Hepatocyte (in vitro differentiated cells): ENCODE data around the gene HMMR.

ENCODE experiments used
- EZH2 ChIP-seq: fragments of 200-600 bp; sonication (generic); IDR thresholded peaks from 2 replicates; pipeline ENCODE4 v1.6.1; 2016; ENCODE audit warnings: antibody characterized with exemption, mild to moderate bottlenecking, borderline replicate concordance
- EZH2phosphoT487 ChIP-seq: fragments of 200-600 bp; sonication (generic); IDR thresholded peaks from one replicate; pipeline ENCODE4 v1.6.1; 2018; ENCODE audit warnings: antibody characterized with exemption, mild to moderate bottlenecking, low read depth, moderate library complexity; ENCODE audit not compliant: unreplicated experiment, severe bottlenecking
- TF ChIP-seq, protein P1 (sequence below): fragments of 200-600 bp; sonication (generic); IDR thresholded peaks from 2 replicates; pipeline ENCODE4 v1.5.1; 2016; ENCODE audit warnings: antibody characterized with exemption, mild to moderate bottlenecking; ENCODE audit not compliant: poor library complexity

DNA sequence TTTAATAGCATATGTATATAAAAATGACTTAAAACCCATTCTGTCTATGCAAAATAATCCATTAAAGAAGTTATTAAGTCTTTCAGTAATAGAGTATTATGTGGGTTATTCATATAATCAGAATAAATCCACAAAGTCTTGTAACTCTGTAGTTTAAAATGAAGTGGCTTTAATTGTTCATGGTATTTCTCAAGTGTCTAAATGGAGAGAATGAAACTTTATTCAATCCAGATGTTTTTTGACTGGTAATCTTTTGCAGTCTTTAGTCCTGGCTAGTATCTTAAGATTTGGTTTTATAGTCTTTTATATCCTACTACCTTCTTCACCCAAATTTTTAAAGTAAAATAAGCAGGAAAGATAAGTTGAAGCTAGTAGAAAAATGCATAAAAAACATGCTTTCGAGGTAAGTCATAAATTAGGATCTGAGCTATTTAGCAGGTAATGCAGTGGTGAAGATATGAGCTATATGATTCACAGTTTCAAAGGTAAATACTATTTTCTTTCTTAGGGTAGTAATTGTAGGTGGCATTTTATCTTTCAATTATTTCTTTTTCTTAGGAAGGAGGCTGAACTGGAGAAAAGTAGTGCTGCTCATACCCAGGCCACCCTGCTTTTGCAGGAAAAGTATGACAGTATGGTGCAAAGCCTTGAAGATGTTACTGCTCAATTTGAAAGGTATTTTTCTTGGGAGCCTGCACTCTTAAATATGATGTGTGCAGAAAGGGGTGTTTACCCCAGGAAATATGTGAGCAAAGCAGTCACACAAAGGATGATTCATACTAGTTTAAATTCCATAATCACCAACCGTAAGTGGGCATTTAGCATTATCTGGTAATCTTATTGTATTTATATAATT, 17.9 kb downstream of the HMMR start:
- TF ChIP-seq, protein P1, sequence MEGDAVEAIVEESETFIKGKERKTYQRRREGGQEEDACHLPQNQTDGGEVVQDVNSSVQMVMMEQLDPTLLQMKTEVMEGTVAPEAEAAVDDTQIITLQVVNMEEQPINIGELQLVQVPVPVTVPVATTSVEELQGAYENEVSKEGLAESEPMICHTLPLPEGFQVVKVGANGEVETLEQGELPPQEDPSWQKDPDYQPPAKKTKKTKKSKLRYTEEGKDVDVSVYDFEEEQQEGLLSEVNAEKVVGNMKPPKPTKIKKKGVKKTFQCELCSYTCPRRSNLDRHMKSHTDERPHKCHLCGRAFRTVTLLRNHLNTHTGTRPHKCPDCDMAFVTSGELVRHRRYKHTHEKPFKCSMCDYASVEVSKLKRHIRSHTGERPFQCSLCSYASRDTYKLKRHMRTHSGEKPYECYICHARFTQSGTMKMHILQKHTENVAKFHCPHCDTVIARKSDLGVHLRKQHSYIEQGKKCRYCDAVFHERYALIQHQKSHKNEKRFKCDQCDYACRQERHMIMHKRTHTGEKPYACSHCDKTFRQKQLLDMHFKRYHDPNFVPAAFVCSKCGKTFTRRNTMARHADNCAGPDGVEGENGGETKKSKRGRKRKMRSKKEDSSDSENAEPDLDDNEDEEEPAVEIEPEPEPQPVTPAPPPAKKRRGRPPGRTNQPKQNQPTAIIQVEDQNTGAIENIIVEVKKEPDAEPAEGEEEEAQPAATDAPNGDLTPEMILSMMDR: no peak
- TF ChIP-seq EZH2 (no peak), EZH2phosphoT487 (no peak)
